Activated CD8-positive, alpha-beta memory T cell treated with anti-CD3 and anti-CD28 coated beads, Interleukin-2, amount 50 U/mL, for 1 hour (primary cell): ENCODE measurements around the gene CHST9.
"Not testable (repeated sequence)": the region's sequence is repeated elsewhere in the genome, so short reads cannot be mapped to it uniquely, and the experiment has no call there.

ENCODE experiments used
- DNase-seq: peaks from one replicate; pipeline ENCODE4 v3.0.0-alpha.2; 2020; ENCODE audit errors: extremely low read depth

CHST9 gene

DNA sequence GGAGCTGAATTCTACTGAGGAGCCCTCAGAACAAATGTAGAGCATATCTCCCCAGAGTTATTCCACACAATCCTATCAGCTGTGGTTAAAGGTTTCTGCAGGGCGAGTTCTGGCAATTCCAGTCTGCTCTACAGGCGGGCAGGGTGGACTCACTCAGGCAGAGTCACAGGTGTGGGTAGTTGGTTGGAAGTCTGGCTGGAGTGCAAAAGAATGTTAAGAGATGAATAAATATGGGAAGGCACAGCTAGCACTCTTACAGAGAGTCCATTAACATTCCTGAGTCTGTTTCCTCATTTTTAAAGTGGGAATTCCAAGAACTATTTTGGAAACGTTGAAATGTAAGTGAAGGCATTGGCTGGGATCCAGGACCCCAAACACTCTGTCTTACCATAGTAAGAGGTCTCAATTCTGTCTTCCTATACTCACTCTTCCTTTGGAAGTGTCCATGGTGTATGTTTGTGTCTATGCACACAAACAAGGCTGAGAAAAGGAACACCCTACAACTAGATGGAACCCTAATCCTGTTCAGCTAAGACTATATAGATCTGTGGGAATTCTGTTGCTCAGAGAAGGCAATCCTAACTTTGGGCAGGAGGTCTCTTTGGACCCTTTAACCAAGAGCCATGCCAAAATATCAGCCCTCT is 256.3 kb downstream of the CHST9 start:
- DNase-seq, result no peak

DNA sequence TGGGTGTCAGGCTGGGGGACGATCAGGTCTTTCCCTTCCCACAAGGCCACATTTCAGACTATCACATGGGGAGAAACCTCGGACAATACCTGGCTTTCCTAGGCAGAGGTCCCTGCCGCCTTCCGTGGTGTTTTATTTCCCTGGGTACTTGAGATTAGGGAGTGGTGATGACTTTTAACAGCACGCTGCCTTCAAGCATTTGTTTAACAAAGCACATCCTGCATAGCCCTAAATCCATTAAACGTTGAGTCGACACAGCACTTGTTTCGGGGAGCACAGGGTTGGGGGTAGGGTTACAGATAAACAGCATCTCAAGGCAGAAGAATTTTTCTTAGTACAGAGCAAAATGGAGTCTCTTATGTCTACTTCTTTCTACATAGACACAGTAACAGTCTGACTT is 257.3 kb downstream of the CHST9 start:
- not testable (repeated sequence) for DNase-seq

DNA sequence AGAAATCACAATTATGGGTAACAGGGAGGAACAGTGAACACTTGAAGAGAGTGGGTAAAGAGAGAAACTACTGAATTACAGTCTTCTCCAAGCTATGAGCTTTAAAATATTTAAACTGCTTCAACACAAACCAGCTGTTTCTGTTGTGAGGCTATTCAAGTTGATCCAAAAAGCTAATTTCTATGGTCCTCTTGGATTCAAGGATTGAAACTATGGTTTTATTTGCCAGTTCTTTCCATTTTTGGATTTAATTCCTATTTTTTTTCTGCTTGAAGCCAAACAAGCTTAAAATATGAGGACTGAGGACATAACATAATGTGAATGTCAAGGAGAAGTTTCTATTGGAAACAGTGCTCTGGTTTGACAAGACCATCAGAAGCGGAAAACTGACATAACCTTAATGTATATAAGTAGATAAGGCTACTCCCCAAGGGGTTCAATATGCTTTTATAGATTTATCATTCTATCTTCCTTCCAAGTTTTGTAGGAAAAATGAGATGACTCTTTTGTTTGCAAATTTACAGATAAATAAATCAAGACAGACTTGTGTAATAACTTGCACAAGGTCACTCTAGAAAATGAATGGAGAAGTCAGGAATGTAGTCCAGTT is 258.9 kb downstream of the CHST9 start:
- DNase-seq, result no peak

DNA sequence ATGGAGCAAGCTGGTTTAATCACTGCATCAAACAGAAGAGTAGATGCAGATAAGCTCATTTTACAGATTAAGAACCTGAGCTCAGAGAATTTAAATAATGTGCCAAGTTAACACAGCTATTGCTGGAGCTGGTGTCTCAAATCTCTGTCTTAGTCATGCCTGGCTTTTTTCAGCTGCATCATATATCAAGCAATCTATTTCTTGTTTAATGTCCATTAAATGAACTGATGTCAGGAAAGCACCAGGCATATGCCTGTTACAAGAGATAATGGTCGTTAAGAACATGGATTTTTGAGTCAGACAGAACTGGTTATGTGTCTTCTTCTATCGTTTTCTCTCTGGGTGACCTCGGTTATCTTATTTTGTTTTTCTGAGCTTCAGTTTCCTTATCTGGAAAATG is 259.8 kb downstream of the CHST9 start:
- DNase-seq, result no peak

DNA sequence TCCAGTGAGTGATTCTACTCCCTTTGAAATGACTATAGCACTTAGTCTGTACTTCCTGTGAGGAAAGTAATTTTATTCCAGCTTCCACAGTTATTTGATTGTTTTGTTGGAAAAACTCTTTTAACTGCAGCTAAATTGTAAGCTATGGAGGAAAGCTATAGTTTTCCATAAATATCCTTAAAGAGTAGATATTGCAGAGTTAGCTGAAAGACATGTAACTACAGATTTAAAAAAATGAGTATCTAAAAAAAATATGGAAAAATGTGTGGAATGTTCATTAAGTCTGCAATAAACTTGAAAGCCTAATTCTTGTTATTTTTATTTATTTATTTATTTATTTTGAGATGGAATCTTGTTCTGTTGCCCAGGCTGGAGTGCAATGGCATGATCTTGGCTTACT is 262.8 kb downstream of the CHST9 start:
- no peak for DNase-seq

DNA sequence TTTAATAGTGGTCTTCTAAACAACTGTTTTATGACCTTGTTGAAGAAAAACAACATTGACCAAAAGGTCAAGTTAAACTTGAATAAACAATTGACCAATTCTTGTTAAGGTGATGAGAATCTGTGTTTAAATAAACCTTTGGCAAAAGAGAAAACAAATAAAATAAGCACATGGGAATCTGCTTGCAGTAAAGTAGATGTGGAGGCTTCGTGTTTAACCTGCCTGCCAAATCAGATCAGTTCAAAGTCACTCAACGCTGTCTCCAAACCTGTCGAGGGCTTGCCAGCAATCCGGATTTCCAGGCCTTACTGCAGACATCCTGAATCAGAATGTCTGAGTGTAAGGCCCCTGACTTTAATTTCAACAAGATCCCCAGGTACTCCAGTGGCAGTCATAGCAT is 264.5 kb downstream of the CHST9 start:
- DNase-seq, result no peak

DNA sequence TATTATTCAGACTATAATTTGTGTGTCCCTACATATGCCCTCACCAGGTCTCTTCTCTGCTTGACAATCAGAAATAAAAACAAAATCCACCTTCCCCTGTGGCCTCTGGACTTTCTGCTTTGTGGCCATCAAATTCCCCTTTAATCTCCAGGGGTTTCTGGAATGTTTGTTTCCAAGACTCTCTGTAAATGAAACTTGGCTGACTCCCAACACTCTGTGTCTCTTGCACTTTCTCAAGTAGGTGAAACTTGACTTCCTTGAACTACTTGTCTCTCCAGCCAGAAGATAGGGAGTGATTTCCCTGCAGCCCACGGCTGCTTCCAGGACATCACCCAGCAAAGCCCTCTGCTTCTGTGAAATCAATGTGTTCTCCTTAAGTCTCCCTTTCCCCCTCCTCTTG is 265.5 kb downstream of the CHST9 start:
- DNase-seq, result no peak

DNA sequence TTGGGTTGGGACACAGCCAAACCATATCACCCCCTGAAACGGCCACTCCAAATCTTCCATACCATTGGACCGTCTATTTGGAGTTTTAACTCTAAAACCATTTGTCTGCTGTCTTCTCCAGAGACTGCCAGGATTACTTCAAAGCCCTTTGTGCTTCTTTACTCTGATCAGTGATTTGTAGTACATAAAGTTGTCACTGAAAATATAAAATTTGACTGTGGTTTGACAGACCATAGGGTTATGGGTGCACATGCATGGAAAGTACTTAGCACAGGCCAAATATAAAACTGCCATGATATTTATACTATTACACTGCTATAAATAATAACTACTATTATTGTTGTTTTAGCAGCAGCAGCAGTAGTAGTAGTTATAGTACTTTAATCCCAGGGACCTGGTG is 265.9 kb downstream of the CHST9 start:
- DNase-seq, result no peak

DNA sequence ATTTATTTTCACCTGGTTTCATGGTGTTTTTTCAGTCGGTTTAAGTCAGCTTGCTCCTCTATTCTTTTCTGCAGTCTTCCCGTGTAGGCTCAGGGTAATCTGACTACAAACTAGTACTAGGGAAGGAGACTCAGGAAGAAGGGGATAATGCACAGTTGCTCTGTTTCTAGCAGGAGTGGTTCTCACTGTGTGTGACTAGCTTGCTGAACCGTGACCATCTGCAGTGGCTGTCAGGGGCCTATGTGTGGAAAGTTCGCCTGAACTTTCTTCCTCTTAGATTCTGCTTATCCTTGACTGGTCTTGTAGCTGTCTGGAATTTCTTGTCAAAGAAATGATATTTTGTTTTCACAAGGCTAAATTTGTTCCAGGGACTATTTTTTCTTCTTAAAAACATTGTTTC is 273.3 kb downstream of the CHST9 start:
- no peak for DNase-seq

DNA sequence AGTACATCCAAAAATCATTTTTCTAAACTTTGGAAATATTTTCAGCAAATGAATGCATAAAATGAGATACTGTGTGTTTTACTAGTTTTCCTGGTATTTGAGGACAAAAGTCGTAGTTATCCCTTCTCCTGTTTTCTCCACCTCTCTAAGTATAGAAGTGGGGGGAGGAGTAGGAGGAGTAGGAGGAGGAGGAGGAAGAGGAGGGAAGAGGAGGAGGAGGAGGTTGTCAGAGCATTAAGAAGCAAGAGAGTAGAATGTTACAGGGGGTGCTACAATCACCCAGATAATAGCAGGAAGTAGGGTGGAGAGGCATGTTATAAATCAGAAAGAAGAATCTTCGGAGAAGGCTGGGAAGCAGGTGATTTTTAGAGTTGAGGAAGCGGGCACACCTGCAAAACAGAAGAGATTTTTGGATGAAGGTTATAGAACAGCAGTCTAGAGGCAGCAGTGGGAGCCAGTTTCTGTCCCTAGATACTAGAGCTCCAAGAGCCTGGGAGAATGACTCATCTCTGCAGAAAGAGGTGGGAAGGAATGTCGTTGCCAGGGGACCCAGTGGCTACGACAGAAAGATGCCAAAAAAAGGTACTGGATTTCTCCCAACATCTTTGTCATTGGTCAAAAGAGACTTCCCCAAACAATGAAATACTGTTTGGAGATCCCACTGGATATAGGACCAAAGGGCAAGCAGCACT is 275.4 kb downstream of the CHST9 start:
- DNase-seq, result no peak

DNA sequence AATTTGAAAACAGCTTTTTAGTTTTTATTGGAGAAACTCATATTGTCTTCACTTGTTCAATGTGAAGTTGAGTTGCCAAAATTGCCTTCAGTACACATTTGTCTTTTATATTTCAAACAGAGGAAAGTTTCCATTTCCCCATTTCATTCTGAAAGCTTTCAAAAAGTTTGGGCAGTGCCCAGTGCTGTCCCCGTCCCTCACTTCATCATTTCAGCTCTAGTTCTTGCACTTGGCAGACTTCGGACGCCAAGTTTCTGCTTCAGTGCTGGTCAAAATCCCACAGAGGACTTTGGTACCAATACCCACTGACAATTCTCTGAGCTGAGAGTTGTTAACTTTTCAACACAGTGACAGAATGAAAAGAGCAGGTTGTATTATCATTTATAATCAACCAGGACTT is 276.2 kb downstream of the CHST9 start:
- no peak for DNase-seq

DNA sequence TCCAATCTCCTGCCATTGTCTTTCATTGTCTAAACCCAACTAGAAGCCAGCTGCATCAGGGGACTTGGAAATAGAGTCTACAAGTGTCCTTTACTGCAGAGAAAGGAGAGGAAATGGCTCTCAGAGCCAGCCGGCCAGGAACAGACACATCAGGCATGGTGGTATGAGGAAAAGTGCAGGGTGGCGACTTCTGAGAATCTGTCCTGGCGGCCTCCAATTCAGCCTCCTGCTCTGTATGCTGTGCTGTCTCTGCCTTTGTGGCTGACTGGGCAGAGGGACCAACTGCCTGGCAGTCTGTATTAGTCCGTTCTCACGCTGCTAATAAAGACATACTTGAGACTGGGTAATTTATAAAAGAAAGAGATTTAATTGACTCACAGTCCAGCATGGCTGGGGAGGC is 282.8 kb downstream of the CHST9 start:
- no peak for DNase-seq

DNA sequence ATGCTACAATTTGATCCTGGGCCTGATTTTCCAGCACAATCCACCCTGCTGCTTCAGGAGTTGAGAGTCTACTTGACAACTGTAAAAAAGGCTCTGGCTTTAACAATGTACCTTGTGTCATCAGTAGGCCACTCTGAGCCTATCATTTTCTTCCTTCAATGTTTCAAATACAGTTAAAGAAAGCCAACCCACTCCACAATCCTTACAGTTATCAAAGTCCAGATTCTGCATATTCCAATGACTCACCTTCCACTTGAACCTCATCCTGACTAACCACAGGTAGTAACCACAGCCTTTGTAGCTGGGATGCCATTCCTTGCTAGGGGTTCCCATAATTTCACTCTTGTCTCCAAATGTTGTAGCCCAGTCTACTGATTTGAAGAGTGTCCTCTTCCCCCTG is 284.1 kb downstream of the CHST9 start:
- no peak for DNase-seq

DNA sequence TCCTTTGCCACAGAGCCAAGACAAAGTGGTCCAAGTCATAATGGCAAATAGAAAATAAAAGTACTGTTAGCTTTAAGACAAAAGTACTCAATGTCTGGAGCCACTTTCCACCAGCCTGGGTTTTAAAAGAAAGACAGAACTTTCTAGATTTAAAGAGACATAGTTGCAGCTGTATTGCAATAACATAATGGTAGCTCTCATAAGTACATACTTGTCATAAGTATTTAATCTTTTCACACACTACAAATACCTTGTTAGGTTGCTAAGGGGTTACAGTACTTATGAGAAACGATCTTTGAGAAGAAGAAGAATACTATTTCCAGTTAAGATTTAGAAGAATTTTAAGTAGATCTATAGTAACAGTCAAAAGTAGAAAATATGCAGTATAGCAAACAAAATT is 290.7 kb downstream of the CHST9 start:
- DNase-seq, result no peak

DNA sequence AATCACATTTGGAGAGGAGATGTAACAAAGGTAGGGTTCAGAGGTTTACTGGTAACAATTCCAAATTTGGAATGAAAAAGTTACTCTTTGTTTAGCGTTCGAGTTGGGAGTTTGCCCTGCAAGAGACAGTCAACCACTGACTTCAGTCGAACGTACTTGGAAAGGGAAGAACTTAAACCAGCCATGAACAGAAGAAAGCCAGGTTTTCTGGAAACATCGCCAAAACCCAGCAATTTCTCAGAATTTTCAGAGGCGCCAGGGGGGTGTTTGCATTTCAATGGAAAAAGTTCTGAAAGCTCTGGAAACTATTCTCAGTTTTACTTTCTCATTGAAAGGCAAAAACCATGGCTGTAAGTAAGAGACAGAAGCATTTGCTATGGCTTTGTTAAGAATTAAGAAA is 291.1 kb downstream of the CHST9 start:
- no peak for DNase-seq

DNA sequence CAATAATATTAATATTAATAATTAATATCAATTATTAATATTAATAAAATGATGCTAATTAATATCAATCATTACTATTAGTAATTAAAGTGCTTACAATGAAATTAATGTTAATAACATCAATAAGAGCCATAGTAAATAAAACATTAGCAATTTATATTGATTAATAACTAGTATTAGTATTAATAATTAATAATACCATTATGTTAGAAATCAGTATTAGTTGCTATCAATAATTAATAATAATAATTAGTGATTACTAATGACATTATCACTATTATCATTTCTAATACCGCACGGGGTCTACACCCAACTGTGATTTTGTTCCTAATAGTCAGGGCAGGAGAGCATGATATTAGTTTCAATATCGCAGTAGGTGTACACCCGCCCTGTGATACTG is 296.8 kb downstream of the CHST9 start:
- no peak for DNase-seq

DNA sequence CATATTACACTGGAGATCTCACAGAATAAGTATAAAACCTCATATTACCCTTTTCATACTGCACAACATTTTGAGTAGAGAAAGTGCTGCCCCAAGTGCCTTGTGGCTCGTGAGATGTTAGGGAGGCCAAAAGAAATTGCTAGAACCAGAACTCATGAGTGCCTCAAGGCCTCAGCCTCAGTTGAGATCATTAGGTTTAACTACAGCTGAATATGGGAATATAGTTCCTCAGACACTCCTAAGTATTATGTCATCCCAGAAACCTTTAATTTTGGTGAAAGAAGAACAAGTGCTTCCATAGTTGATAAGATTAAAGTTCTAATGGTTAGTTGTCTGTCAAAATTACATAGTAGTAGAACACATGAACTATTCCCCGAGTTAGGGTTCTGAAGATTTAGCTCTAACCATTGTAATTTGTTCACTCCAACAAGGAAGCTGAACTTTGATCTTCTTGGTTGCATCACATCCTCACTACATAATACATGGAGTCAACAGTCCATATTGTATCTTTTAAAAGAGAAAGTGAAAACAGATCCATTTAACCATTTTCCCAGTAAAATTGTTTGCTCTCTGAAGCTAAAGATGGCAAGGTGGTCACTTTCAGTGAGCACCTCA is 310.0 kb downstream of the CHST9 start:
- DNase-seq, result no peak

DNA sequence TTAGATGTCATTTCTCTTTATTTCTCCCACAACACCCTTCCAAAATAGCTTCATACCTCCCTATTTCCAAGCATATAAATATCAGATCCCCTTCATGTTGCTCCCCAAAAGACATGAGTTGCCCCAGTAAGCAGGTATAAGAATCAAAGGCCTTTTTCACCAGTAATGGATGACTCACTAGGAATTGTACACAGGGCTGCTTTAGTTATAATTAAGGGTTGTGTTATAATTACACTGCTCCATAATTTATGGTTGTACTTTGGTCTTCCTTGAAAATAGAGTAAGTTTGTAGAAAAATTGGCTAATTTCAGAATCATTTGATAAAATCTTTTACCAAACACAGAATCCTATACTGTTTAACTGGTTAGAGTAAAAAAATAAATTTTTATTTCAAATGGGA is 310.8 kb downstream of the CHST9 start:
- DNase-seq, result no peak

DNA sequence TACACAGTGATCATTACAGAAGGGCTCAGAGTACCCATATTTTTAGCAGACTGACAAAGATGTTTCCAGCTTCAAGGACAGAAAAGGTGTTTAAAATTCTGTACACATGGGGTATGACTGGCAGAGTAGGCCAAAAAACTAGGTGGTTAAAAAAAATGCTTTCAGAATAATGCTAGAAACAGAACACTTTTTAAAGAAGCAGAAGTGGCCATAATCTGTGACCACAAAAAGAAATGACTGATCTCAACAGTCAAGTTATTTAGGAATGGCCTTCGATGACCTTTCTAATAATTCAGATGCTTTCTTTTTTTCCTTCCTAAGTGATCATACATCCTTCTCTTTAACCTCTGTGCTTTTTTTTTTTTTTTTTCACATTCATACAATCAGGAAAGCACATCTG is 315.5 kb downstream of the CHST9 start:
- DNase-seq, result no peak

DNA sequence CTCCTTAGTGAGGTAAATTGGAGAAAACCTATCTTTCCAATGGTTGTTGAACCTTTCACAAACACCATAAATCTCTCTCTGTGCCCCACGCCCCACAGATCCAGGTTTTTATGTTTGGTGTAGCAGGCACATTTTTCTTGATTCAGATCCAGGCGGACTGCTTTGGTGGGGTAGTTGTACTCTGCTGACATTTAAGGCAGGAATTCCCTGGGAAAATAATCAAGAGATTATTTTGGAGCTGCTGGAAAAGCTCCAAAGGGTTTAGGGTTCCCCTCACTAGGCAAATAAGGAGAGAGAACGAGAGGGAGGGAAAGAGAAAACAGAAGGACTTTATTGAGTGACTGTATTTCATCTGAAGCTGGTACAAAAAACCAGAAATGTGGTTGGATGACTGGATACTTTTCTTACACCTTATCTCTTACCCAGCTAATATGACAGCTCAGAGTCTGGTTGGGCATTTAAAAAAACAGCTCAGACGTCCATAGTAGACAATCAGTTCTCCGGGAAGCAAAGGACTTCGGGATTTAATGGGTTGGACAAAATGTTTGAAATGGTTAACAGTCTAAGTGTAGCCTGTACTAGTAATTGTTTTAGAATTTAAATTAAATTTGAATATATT is 316.0 kb downstream of the CHST9 start:
- DNase-seq, result no peak

DNA sequence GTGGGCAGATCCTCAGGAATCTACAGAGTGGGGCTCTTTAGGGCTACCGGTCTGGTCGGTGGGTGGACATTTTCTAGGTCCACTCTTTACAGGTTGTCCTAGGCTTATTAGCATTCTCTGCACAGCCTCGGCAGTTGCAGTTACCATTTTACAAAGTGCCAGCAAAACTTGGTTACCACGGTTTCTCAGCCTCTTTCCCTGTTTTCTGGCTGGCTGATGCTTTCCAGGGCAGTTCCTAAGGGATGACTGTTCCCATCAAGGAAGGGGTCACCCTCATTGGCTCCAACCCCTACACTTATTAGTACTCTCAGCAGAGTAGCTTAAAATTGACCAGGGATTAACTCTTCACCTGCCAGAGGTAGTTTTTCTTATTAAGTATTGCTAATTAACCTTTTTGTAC is 317.6 kb downstream of the CHST9 start:
- DNase-seq, result no peak

DNA sequence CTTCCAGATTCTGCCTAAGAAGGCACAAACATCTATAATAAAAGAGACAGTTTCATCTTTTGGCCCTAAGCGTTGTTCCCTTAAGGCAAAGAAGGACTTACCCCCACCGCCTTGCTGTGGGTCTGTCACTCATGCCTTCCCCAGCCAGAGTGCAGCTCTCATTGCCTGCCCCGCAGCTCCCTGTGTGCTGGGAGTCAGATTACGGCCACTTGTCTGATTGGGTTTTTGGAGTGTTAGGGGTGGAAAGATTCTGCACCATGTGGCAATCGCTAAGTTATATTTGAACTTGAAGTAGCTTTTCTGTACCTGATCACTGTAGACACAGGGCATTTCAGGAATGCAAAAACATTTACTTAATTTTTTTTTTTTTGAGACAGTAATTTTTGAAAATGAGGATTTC is 319.6 kb downstream of the CHST9 start, which contains the start of gene AQP4:
Gene AQP4 (minus strand): TSS at position 151 of the 400 bp plus-strand sequence. CDS start 18 bp downstream, at position 133.
- DNase-seq, result no peak

DNA sequence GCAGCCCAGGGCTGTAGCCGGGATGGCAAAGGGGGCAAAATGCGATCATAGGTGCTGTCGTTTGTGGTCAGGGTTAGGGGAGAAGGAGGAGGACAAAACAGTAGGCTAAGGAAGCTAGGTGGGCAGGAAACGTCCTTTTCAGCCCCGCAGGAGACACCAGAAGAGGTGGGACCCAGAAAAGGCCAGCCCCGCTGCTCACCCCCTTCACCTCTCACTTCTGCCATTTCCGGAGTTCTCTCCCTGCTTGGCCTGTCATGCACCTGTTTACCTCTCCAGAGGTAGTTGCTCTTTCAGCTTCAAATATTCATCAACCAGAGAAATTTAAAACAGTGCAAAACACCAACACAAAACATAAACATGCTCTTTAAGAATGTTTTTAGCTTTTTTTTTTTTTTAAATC is 320.4 kb downstream of the CHST9 start:
- DNase-seq, result no peak
